Femur (tissue), 1 donor: Measurements from ENCODE around the gene PLAU.

Experiments
- DNase-seq: peaks from one replicate; pipeline ENCODE4 v3.0.0-alpha.2; 2017

PLAU gene

DNA sequence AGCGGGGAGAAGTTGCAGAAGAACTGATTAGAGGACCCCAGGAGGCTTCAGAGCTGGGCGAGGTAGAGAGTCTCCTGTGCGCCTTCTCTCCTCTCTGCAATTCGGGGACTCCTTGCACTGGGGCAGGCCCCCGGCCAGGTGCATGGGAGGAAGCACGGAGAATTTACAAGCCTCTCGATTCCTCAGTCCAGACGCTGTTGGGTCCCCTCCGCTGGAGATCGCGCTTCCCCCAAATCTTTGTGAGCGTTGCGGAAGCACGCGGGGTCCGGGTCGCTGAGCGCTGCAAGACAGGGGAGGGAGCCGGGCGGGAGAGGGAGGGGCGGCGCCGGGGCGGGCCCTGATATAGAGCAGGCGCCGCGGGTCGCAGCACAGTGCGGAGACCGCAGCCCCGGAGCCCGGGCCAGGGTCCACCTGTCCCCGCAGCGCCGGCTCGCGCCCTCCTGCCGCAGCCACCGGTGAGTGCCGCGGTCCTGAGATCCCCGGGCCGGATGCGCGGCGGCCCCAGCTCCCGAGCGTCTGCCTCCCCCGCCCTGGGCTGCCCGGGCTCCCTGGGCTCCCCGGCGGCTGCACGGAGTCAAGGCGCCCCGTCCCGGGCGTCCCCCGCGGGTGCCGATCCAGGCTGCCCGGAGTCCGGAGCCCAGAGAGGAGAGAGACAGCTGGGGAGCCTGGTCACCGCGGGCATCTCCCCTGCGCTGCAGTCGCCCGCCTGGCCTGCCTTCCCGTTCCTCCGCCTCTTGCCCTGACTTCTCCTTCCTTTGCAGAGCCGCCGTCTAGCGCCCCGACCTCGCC, at the start of gene PLAU:
PLAU (plus strand) TSS at position 369 of the 789 bp plus-strand sequence. CDS start 424 bp downstream, outside the sequence.
- peak; percentile 63 for DNase-seq

DNA sequence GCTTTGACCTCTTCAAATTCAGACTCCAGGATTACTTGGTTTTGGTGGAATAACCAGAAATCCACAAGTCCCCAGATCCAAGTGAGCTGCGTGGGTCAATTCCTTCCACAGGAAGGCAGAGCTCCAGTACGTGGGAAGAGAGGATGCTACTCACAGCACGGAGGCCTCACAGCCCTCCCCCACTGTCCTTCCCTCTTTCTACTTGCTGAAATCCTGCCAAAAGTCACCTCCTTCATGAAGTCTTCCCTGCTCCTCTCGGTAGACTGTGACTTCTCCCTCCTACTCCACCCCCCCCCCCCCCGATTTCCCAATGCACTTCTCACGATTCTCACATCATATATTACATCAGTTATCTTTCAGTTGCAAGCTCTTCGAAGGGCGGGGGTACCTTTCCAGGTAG, 48.9 kb upstream of the PLAU start:
- DNase-seq: no peak

- DNase-seq: no peak
These were observed 47.7 kb upstream of the PLAU start for GRCh38 chr10:73863039-73863817.

GRCh38 chr10:73864229-73864628, 46.7 kb upstream of the PLAU start:
- DNase-seq: no peak

- no peak for DNase-seq
These were observed 45.8 kb upstream of the PLAU start for GRCh38 chr10:73865107-73865458.

- DNase-seq: peak; percentile 62
These were observed 45.2 kb upstream of the PLAU start for GRCh38 chr10:73865459-73866442.

GRCh38 chr10:73866621-73867020, 44.3 kb upstream of the PLAU start:
- no peak for DNase-seq

- DNase-seq: no peak
These were observed 43.7 kb upstream of the PLAU start for GRCh38 chr10:73867126-73867807.

- DNase-seq: no peak
These were observed 42.9 kb upstream of the PLAU start for GRCh38 chr10:73867871-73868631.

DNA sequence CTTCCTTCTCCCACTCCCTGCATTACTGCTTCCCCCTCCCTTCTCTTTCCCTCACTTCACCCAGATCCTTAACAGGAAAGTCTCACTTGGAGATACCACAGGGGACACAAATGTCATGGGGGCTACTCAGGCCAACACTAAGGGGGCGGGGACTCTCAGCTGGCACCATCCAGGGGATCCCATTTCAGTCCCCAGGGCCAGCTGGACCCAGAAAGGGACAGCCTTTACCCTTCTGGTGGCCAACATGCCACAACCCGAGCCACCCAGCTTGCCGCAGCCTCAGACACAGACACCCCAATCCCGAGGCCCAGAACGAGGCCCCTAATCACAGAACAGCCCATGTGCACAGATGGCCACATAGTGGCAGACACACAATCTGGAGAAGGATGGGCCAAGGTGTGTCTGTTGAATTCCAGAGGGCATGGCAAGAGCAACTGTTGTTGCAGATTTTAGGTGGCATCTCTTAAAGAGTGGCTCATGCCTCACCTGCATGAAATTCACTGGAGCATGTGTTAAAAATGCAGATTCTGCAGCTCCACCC, 42.2 kb upstream of the PLAU start:
- DNase-seq: no peak

- no peak for DNase-seq
These were observed 39.4 kb upstream of the PLAU start for GRCh38 chr10:73871295-73872189.

GRCh38 chr10:73872190-73872710, 38.7 kb upstream of the PLAU start:
- DNase-seq: no peak

- no peak for DNase-seq
These were observed 37.6 kb upstream of the PLAU start for GRCh38 chr10:73873142-73873837.

- DNase-seq: no peak
These were observed 37.1 kb upstream of the PLAU start for GRCh38 chr10:73873838-73874215.

DNA sequence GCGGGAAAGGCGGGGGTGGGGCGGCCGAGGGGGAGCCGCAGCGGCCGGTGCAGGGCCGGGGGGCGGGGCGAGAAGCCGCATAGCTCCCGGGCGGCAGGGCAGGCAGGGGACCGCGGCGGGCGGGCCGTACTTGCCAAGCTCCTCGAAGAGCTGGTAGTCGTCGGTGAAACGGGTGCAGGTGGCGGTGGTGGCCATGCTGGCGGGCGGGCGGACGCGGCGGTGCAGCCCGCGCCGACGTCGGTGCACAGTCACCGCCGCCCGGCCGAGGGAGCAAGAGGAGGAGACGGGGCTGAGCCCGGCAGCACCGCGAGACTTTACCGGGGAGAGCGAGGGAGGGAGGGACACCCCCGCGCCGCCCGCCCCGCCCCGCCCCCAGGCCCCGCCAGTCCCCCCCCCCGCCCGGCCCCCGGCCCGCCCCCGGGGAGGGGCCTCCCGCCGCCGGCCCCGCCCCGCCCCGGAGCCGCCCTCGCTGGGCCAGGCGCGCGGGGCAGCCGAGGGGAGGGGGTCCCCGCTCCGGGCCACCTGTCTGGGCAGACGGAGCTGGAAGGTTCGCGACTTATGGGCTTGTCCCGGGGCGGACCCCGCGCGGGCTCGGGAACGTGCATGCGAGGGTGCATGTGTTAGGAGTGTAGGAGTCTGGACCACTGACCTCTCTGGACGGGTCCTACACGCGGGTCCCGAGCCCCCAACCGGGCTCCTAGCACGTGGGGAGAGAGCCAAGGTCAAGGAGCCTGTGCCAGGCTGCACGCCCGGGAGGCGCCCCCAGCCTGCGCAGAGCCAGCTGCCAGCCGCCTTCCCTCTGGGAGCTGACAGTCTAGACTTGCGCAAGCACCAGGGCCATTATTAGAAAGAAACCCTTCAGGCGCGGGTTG, 36.4 kb upstream of the PLAU start, which contains the start of gene CAMK2G:
CAMK2G (minus strand) TSS at position 289 of the 872 bp plus-strand sequence; CDS start at position 195, 94 bp downstream.
- DNase-seq: peak; percentile 91

- DNase-seq: no peak
These were observed 35.8 kb upstream of the PLAU start for GRCh38 chr10:73875139-73875475.

- no peak for DNase-seq
These were observed 34.8 kb upstream of the PLAU start for GRCh38 chr10:73876157-73876556.

GRCh38 chr10:73876566-73876965, 34.4 kb upstream of the PLAU start:
- DNase-seq: no peak
